ENCODE results near the gene SH3PXD2B.
"Not testable (repeated sequence)": the region's sequence is repeated elsewhere in the genome, so short reads cannot be mapped to it uniquely, and the experiment has no call there.

The SH3PXD2B gene

DNA sequence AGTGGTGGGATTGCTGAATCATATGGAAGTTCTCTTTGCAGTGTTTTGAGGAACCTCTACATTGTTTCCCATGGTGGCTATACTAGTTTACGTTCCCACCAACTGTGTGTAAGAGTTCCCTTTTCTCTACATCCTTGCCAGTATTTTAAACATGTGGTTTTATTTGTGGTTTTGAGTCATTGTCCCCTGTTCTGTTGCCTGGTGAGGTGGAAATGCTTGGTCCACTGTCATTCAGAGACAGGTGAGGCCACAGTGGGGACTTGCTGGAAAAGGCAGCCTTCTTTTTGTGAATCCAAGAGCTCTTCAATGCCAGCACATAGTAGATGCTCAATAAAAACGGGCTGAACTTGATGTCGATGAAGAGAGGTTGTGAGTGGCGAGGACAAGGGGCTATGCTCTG lies 44.2 kb downstream of the SH3PXD2B start:
- H3K27ac ChIP-seq = peak overlapping the region in 9 of 21 experiments; percentile 16 to 91 (median 58)
- H3K4me3 ChIP-seq = no peak overlapping the region

DNA sequence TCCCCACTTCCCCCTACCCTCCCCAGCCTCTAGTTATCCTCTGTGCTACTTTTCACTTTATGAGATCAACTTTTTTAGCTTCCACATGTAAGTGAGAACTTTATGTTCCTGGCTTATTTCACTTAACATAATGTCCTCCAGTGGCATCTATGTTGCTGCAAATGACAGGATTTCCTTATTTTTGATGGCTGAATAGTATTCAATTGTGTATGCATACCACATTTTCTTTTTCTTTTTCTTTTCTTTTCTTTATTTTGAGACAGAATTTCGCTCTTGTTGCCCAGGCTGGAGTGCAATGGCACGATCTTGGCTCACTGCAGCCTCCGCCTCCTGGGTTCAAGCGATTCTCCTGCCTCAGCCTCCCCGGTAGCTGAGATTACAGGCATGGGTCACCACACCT lies 44.8 kb downstream of the SH3PXD2B start:
- not testable (repeated sequence) for H3K4me3 ChIP-seq
- peak overlapping the region in 3 of 21 experiments; percentile 16 to 58 (median 33) for H3K27ac ChIP-seq

DNA sequence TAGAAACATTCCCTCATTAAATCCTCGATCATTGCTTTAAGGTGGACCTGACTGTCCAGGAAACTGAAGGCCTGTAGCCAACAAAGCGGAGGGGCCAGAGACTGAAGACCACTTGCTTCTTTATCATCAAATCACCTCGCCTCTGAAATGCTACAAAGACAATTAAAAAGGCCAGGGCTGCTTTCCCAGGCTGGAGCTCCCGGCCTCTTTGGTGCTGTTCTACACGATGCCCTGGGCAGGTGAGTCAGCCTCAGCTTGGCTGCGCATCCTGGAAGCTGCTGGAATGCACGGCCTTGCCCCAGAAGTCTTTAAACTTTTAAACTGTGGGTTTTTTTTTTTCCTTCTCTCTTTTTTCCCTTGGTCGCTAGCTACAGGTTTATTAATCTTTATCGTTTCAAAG lies 46.5 kb downstream of the SH3PXD2B start:
- no peak overlapping the region for H3K4me3 ChIP-seq
- H3K27ac ChIP-seq = peak overlapping the region in 9 of 21 experiments; percentile 0 to 57 (median 10)

DNA sequence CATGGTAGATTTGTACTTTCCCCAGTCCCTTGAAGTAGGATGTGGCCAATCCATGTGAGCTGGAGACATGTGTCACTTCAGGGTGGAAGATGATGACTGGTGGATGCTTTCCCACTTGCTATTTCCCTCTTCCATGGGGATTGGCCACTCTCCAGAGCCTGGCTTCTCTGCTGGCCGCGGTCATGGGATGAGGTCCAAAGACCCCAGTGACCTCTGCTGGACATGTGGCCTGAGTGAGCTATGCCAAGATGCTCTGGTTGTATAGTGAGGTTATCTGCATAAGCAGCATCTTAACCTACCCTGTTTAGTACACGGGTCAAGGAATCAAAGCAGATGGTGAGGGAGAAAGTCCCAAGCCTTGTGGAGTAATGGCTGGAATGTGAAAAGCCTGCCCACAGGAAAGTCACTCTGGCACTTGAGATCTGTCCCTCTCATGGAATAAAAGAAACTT lies 47.1 kb downstream of the SH3PXD2B start:
- Histone ChIP-seq H3K4me3 (no peak overlapping the region), H3K27ac (peak overlapping the region in 9 of 21 experiments; percentile 1 to 57 (median 13))

DNA sequence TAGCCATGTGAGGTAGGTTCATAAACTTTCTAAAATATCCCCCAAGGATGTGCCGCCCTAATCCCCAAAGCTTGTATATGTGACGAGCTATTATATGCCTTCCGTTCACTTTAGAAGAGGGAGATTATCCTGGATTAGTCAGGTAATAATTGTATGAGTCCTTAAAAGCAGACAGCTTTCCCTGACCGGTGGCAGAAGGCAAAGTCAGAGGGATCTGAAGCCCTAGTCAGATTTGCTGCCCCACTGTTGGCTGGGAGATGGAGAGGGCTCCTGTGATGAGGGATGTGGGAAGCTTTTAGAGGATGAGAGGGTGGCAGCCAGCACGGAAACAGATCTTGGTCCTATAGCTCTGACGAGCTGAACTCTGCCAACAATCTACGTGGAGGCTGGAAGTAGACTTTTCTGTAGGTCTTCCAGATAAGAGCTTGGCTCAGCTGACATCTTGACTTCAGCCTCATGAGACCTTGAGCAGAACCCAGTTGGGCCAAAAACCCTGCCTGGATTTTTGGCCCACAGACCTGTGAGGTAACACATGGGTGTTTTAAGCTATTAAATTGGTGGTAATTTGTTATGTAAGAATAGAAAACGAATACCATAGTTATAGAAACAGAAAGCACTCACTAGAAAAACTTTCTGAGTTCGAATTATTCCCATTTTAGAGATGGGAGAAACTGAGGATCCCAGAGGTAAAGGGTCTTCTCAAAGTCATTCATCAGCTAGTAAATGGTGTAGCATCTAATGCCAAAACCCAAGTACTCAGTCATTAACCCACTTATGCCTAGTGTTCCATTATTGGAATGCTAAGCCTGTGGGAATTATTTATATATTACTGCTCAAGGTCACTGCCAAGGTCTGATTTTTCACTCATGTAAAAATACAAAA lies 48.9 kb downstream of the SH3PXD2B start:
- H3K4me3 ChIP-seq = no peak overlapping the region
- peak overlapping the region in 2 of 21 experiments; percentile 18 to 47 for H3K27ac ChIP-seq

DNA sequence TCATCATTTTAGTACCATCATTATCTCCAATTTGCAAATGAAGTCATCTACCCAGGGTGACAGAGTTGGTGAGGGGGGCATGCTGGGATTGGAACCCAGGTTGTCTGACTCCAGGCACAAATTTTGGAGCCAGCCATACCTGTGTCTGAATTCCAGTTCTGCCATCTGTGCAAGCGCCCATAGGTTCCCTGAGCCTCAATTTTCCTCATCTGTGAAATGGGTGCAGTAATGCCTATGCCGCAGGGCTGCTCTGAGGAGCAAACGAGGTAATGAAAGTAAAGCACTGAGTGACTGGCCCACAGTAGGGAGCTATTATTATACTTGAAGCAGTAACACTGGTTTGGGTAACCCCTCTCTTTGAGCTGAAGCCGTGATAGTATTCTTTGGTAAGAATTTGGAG lies 49.6 kb downstream of the SH3PXD2B start:
- peak overlapping the region in 4 of 21 experiments; percentile 47 to 89 (median 73) for H3K27ac ChIP-seq

DNA sequence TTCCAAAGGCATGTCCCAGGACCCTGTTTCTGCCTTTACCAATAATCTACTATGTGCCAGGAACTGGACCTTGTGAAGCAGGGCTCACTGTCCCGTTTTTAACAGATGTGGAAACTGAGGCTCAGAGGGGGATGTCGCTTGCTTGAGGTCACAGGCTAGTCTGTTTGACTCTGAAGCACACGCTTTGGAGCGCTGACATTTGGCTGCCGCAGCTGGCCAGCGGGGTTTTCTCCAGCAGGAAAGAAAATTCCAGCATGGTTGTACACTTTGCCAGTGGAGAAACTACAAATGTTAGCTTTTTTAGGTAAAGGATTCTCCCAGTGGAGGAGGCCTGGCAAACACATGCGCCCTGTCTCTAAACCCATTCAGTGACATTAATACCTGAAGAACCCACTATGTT lies 50.5 kb downstream of the SH3PXD2B start:
- no peak overlapping the region for H3K4me3 ChIP-seq
- H3K27ac ChIP-seq = peak overlapping the region in 18 of 21 experiments; percentile 44 to 89 (median 62)

More for the DNA sequence above, 49.6 kb downstream of the SH3PXD2B start:
- no peak overlapping the region for H3K4me3 ChIP-seq

DNA sequence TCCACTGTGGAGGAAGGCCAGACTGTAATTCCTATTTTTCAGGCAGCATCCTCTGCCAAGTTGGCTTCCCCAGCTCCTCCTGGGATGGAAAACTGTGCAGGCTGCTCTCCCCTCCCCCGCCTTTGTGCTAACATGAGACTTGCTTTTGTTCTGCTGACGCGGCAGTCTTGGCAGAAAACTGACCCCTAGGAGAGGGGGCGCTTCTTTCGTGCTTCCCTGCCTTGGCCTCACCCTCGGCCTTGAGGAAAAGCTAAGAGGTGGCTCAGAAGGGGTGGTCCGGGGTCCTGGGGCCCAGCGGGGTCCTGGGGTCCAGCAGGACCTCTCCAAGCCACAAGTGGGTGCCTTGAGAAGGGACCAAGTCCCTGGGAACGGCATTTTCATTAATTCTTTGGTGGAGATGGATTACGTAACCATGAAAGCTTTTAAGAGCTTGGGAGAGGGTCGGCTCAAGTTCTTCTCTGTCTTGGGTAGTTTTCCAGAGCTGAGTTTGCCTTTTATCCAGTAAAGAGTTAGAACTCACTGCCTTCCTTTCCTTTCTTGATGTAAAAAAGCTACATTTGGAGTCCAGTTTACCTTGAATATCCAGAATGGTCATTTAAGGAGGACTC lies 51.0 kb downstream of the SH3PXD2B start:
- Histone ChIP-seq H3K4me3 (no peak overlapping the region), H3K27ac (peak overlapping the region in 19 of 21 experiments; percentile 19 to 89 (median 63))

DNA sequence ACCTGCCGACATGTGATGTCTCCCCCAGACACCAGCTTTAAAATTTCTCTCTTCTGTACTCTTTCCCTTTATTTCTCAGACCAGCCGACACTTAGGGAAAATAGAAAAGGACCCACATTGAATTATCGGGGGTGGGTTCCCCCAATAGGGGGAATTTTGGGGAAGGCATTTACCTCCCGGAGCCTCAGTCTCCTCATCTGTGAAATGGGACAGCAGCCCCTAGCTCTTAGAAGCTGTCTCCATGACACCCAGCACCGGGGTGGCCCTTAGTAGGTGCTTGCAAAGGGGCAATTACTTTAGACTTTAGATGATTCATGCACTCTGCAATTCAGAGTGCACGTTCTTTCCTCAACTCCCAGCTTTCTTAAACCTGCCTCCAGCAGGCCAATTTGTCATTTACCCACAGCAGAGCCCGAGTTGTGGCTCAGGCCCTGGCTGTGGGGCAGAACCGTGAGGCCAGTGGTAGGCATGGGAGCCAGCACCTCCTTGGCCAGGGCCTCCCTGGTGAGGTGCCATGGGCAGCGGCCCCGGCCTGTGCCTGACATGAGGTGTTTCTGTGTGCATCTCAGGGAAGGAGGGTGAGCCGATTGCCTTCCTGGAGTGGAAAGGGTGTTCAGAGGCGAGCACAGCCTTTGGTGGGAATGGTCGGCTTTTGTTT lies 51.7 kb downstream of the SH3PXD2B start:
- Histone ChIP-seq H3K27ac (peak overlapping the region in 16 of 21 experiments; percentile 18 to 89 (median 64)), H3K4me3 (no peak overlapping the region)

DNA sequence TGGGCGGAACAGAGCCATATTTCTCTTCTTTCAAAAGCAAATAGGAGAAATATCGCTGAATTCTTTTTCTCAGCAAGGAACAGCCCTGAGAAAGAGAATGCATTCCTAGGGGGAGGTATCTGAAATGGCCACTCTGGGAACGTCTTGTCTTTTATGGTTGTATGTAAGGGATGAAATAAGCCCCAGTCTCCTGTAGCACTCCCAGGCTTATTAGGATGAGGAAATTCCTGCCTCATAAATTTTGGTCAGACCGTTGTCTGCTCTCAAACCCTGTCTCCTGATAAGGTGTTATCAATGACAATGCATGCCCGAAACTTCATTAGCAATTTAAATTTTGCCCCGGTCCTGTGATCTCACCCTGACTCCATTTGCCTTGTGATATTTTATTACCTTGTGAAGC lies 52.3 kb downstream of the SH3PXD2B start:
- not testable (repeated sequence) for H3K4me3 ChIP-seq
- H3K27ac ChIP-seq = peak overlapping the region in 1 of 21 experiments; percentile 68

DNA sequence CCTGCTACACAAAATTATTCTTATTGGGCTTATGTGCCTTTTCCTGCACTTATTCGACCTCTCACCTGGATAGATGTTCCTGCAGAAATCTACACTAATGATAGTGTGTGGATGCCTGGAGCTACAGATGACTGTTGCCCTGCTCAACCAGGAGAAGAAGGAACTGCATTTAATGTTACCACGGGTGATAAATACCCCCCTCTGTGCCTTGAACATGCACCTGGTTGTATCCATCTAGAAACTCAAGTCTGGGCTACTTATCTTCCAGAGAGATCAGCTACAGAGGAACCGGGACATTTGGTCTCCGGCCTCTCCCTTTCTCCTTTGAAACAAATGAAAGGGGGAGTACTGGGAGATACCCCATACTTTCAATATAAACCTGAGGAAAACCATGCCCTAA lies 54.5 kb downstream of the SH3PXD2B start:
- no peak overlapping the region for H3K27ac ChIP-seq
- H3K4me3 ChIP-seq = no peak overlapping the region

DNA sequence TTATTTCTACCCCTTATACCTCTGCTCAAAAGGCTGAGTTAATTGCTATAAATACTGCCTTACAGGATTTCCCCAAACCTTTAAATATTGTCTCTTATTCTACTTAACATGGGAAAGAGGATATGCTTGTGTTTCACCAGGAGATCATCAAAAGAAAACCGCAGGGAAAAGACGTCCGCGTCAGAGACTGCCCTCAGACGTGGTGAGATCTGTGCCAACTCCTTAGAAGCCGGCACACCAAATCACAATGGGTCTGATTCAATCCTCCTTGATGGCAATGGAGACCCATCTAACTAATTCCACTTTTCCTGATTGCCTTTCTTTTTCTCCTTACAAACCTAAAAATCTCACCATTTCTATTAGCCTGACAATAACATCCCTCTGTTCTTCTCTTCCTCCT lies 55.0 kb downstream of the SH3PXD2B start:
- H3K27ac ChIP-seq = no peak overlapping the region

DNA sequence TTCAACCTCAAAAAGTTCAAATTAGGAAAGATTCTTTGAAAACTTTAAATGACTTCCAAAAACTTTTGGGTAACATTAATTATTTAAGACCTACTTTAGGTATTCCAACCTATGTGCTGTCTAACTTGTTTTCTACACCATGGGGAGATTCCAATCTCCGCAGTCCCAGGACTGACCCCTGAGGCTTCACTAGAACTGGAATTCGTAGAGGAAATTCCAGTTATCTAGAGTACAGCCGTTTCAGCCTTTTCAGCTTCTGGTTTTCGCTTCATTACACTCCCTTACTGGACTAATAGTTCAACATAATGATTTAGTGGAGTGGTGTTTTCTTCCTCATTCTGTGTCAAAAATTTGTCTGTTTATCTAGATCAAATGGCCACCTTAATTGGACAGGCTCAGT lies 55.7 kb downstream of the SH3PXD2B start:
- not testable (repeated sequence) for H3K4me3 ChIP-seq, H3K27ac ChIP-seq

More for the DNA sequence above, 55.0 kb downstream of the SH3PXD2B start:
- no peak overlapping the region for H3K4me3 ChIP-seq

DNA sequence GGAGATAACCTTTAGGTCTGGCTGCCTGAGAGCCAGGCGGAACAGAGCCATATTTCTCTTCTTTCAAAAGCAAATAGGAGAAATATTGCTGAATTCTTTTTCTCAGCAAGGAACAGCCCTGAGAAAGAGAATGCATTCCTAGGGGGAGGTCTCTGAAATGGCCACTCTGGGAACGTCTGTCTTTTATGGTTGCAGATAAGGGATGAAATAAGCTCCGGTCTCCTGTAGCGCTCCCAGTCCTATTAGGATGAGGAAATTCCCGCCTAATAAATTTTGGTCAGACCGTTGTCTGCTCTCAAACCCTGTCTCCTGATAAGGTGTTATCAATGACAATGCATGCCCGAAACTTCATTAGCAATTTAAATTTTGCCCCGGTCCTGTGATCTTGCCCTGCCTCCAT lies 57.3 kb downstream of the SH3PXD2B start:
- H3K27ac ChIP-seq, H3K4me3 ChIP-seq: not testable (repeated sequence)

DNA sequence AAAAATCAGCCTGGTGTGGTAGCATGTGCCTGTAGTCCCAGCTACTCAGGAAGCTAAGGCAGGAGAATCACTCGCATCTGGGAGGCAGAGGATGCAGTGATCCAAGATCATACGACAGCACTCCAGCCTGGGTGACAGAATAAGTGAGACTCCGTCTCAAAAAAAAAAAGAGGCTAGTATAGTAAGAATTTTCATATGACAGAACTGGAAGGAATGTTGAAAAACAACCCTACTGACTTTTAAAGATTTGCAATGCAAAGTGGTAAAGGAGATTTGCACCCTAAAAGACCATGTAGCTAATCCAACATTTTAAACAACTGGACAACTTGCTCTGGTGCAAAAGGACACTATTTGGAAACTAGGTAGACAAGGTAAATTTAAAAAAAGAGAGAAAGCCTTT lies 58.1 kb downstream of the SH3PXD2B start:
- Histone ChIP-seq H3K4me3 (no peak overlapping the region), H3K27ac (no peak overlapping the region)

DNA sequence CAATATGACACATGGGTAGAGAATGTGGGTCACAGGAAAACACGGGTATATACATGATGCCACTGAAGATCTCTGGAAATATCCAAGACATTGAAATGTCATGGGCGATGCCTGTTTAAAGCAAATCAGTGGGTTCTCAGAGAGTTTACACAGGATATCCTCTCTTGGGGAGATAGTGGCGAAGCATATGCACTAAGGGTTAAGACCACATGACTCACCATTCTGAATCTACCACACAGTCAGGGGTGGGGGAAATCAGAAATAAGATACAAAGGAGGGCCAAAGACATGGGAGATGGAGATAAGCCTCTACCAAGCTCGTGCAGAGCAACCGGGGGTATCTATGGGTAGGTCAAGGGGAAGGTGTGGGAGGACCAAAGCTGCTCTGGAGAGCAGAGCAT lies 58.8 kb downstream of the SH3PXD2B start:
- H3K27ac ChIP-seq = no peak overlapping the region
- H3K4me3 ChIP-seq = no peak overlapping the region

DNA sequence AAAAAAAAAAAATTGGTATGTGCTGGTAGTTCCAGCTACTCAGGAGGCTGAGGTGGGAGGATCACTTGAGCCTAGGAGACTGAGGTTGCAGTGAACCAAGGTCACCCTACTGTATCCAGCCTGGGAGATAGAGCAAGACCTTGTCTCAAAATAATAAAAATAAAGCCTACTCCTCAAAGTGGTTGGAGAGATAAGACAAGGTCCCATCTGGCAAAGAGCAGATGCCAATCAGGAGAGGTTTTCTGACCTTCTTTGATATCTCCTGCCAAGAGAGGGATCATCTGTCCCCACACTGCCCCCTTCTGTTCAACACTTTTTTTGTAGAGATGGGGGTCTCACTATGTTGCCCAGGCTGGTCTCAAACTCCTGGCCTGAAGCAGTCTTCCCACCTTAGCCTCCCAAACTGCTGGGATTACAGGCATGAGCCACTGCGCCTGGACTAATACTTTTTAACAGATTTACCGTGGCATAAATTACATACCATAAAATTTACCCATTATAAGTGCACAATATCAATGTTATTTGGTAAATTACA lies 64.7 kb downstream of the SH3PXD2B start:
- no peak overlapping the region for H3K27ac ChIP-seq
- H3K4me3 ChIP-seq = no peak overlapping the region

DNA sequence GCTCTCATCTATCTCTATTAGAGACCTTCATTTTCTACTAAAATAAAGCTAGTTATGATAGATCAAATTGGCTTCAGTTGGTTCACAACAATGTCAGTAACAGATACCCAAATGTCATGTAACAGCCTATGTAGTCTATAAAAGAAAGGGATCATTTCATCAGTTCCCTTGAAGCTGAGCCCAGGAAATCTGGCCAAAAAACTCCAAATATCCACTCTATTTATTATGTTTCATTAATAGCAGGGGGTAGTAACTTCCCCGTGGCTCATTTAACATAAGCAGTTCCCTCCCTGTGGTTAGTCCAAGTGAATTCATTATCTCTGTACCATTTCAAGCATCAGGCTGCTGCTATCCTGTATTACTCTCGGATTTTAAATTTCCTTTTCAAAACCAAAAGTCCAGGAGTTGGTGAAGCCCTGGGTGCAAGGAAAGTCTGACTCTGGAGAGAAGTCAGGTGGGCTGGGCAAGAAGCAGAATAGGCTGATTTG lies 66.0 kb downstream of the SH3PXD2B start:
- no peak overlapping the region for H3K4me3 ChIP-seq
- H3K27ac ChIP-seq = no peak overlapping the region

DNA sequence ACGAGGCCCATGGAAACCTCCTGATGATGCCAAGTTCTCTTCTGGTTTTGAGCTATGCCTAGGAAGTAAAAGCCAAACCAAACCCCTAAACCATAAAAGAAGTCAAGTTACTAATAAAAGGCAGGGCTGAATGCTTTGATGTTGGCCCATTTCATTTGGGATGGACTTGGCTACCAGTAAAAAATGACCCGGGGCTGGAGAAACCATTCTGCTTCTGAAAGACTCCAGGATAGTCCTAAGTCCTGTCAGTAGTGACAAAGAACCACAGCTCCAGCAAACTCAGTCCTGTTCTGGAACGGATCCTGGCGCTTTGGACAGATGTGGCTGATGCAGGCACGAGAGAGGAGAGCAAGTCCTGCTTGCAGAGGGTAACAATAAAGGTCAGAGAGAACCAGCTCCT lies 68.6 kb downstream of the SH3PXD2B start:
- Histone ChIP-seq H3K27ac (no peak overlapping the region), H3K4me3 (no peak overlapping the region)

DNA sequence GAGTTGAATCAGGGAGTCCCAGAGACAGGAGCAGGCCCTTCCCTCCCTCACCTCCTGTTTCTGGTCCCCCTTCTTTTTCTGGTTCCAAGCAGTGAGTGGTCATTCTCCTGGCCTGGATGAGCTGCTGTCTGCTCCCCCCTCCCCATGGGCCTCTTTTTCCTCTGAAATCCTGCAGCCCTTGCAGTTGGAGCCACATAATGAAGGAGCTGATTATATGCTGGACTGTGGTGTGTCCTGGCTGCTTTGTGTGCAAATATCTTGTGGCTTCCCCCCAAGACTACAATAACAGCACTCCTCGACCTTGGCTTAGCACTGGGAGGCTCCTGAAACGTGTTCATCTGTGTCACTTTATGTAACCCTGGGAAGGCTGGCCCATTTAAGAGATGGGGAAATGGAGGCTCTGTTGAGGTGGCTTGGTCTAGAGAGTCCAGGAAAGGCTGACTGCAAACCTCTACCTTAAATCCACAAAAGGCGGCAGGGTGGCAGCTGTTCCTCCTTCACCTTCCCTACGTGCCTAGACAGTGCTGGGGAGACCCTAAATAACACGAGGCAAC lies 69.2 kb downstream of the SH3PXD2B start:
- Histone ChIP-seq H3K27ac (no peak overlapping the region), H3K4me3 (no peak overlapping the region)
